Measurements from ENCODE around the gene MEGF10.

Gene MEGF10

GRCh38 chr5:127411381-127411780 lies 120.8 kb downstream of the MEGF10 start:
- no peak for DNase-seq (ENCODE audit: low spot score)

GRCh38 chr5:127412698-127413097 lies 122.1 kb downstream of the MEGF10 start:
- no peak for DNase-seq (ENCODE audit: low spot score)

GRCh38 chr5:127415034-127415433 lies 124.4 kb downstream of the MEGF10 start:
- DNase-seq (ENCODE audit: low spot score), result no peak

GRCh38 chr5:127416906-127417305 lies 126.3 kb downstream of the MEGF10 start:
- DNase-seq (ENCODE audit: low spot score), result no peak

GRCh38 chr5:127417528-127417927 lies 126.9 kb downstream of the MEGF10 start:
- DNase-seq (ENCODE audit: low spot score), result no peak

GRCh38 chr5:127418367-127418766 lies 127.8 kb downstream of the MEGF10 start:
- DNase-seq (ENCODE audit: low spot score), result no peak

GRCh38 chr5:127418974-127419682 lies 128.5 kb downstream of the MEGF10 start:
- DNase-seq (ENCODE audit: low spot score), result no peak

GRCh38 chr5:127419683-127420257 lies 129.2 kb downstream of the MEGF10 start:
- no peak for DNase-seq (ENCODE audit: low spot score)

- DNase-seq (ENCODE audit: low spot score), result no peak
These were observed 130.2 kb downstream of the MEGF10 start for GRCh38 chr5:127420758-127421157.

- no peak for DNase-seq (ENCODE audit: low spot score)
These were observed 130.9 kb downstream of the MEGF10 start for GRCh38 chr5:127421471-127421870.

- DNase-seq (ENCODE audit: low spot score), result no peak
These were observed 132.7 kb downstream of the MEGF10 start for GRCh38 chr5:127423173-127423798.

- no peak for DNase-seq (ENCODE audit: low spot score)
These were observed 134.4 kb downstream of the MEGF10 start for GRCh38 chr5:127425037-127425436.

GRCh38 chr5:127425868-127426267 lies 135.3 kb downstream of the MEGF10 start:
- DNase-seq (ENCODE audit: low spot score), result no peak

- no peak for DNase-seq (ENCODE audit: low spot score)
These were observed 136.1 kb downstream of the MEGF10 start for GRCh38 chr5:127426661-127427060.

GRCh38 chr5:127428276-127428675 lies 137.7 kb downstream of the MEGF10 start:
- no peak for DNase-seq (ENCODE audit: low spot score)

GRCh38 chr5:127428748-127429147 lies 138.2 kb downstream of the MEGF10 start:
- DNase-seq (ENCODE audit: low spot score), result no peak

- DNase-seq (ENCODE audit: low spot score), result no peak
These were observed 139.3 kb downstream of the MEGF10 start for GRCh38 chr5:127429928-127430327.

GRCh38 chr5:127430627-127431026 lies 140.0 kb downstream of the MEGF10 start:
- no peak for DNase-seq (ENCODE audit: low spot score)

GRCh38 chr5:127431977-127432585 lies 141.5 kb downstream of the MEGF10 start:
- no peak for DNase-seq (ENCODE audit: low spot score)

GRCh38 chr5:127433526-127433925 lies 142.9 kb downstream of the MEGF10 start:
- DNase-seq (ENCODE audit: low spot score), result no peak

GRCh38 chr5:127434588-127434987 lies 144.0 kb downstream of the MEGF10 start:
- DNase-seq (ENCODE audit: low spot score), result no peak

GRCh38 chr5:127435821-127436220 lies 145.2 kb downstream of the MEGF10 start:
- no peak for DNase-seq (ENCODE audit: low spot score)

GRCh38 chr5:127439644-127440043 lies 149.0 kb downstream of the MEGF10 start:
- no peak for DNase-seq (ENCODE audit: low spot score)

Measured in activated CD4-positive, alpha-beta T cell treated with anti-CD3 and anti-CD28 coated beads, Interleukin-2, Interleukin-4, amounts not matched to agents 100 ng/mL and 50 ng/mL, durations not matched to agents 16 hours and 8 hours (primary cell).